Measurements from ENCODE around the gene SLC2A4RG.
"Not testable (repeated sequence)": the region's sequence is repeated elsewhere in the genome, so short reads cannot be mapped to it uniquely, and the experiment has no call there.

The SLC2A4RG gene

DNA sequence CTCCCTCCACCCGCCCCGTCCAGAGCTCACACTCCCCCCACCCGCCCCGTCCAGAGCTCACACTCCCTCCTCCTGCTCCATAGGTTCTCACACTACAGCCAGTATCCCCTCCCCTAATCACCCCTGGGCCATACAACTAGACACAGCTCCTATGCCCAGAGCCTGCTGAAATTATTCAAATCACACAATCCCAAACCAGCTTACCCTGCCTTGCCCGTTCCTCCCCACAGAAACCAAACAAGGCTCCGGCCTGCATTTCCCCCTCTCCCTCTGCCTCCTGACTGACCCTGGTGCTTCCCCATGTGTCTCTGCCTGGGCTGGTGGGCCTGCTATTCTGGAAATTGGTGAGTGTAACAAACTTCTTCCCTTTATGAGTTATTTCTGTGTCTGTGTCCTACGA lies 18.6 kb downstream of the SLC2A4RG start:
- no peak for DNase-seq

DNA sequence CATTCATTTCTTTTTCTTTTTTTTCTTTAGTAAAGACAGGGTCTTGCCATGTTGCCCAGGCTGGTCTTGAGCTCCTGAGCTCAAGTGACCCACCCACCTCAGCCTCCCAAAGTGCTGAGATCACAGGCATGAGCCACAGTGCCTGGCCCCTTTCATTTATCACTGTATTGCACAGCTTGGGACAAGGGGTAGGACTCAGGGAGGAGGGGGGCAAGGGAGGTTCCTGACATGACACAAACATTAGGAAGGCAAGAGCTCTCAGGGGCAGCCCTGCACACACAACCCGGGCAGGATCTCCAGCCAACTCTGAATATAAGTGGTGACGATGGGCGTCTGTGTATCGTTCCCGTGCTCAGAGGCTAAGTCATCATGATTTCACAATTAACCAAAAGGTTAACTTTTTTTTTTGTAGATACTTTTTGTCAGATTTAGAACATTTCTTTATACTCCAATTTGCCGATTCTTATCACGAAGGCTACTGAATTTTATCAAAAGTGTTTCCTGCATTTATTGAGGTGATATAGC lies 19.9 kb downstream of the SLC2A4RG start:
- DNase-seq = no peak

DNA sequence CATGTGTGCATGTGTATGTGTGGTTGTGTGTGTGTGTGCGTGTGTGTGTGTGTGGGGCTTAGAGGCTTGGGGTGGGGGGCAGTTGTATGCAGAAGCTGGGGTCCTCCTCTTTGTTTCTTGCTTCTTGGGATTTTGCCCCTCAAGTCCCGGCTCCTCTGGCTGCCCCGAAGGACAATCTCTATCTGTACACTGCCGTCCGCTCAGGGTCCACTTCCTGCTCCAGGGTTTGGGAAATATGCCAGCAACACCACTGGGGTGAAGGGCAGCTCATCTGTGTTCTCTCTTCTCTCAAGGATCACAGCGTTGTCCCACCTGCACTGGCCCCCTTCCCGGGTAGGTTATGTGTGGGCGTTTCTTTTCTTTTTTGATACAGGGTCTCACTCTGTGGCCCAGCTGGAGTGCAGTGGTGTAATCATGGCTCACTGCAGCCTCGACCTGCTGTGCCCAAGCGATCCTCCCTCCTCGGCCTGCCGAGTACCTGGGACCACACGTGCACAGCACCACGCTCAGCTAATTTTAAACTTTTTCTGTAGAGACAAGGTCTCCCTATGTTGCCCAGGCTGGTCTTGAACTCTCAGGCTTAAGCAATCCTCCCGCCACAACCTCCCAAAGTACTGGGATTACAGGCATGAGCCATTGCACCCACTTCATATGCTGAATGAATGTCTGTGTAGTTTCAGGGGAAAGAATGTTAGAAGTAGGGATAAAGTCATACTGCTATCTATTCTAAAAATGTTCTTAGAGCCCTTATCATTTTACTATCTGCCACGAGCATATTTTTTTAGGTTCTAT lies 25.7 kb downstream of the SLC2A4RG start:
- DNase-seq = no peak

DNA sequence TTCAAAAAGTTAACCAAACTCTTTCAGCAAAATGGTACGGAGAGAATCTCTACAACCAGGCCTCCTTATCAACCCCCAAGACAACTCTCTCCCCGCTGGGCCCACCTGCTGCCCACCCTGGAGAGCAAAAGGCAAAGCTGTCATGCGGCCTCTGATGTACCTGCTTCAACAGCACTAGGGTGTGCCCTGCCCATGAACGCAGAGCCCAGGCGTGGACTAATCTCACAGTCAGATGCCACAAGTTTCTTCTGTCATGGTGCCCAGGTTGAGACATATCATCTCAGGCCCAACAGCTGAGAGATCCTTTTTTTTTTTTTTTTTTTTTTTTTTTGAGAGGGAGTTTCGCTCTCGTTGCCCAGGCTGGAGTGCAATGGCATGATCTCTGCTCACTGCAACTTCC lies 26.3 kb downstream of the SLC2A4RG start:
- no peak for DNase-seq

DNA sequence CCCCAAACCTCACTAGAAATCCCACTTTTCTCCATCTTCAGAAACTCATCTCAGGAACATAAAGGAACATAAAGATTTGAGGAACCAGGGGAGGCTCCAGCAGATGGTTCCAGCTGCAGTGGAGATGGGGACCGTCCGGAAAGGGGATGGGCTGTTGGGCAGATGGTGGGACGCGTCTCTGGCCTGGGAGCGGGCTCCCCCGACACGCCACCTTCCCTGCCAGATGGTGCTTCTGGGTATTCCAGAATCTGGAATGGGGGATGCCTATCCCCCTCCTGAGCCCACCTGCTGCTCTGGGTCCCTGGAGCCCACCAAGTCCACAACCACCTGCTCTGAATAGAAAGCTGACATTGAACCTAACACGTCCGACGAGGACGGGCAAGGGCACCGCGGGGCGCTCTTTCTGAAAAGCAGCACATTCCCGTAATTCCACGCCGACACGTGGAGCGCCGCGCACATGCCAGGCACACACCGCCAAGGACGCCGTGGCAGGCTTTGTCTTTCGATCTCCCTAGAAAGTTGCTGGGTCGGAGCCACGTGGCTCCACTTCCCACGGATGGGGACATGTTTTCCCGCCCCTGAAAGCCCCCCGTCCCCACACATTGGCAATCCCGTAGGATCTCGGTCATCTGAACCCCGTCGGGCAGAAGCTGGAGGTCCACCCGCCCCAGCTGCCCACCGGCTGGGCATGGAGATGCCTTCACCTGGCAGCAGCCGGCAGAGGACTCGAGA lies 27.3 kb downstream of the SLC2A4RG start:
- DNase-seq = no peak

DNA sequence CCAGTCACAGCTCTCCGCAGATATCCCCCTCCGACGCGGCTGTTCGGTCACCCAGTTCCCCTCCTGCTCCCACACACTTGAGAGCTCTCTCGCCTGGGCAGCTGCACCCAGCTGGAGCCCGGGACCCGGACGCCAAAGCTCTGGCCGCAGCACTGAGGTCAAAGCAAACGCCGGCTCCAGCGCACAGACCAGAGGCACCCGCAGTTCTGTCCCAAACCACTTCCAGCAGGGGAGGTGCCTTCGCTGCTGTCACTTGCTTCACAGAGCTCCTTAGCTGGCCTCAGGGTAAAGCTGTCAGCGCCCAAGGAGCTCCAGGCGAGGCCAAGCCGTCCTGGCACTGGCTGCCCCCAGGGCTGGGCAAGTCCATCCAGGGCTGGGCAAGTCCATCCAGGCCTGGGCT lies 27.9 kb downstream of the SLC2A4RG start:
- no peak for DNase-seq

DNA sequence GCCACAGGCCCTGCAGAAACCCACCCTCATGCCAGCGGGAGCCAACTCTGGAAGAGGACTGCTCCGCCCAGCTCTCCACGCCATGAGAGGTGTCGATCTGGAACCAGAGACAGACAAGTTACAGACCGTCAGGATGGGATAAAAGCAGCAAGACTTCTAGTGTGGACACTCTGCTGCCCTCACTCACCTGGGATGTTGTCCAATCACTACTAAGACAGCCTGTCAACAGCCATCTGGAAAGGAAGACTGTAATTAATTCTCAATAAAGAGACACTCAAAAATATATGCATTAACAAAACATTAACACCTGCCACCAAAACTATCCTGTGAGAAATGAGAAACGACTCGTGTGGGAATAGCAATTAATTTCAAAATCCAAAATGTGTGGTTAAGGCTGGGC lies 28.3 kb downstream of the SLC2A4RG start:
- DNase-seq = no peak

DNA sequence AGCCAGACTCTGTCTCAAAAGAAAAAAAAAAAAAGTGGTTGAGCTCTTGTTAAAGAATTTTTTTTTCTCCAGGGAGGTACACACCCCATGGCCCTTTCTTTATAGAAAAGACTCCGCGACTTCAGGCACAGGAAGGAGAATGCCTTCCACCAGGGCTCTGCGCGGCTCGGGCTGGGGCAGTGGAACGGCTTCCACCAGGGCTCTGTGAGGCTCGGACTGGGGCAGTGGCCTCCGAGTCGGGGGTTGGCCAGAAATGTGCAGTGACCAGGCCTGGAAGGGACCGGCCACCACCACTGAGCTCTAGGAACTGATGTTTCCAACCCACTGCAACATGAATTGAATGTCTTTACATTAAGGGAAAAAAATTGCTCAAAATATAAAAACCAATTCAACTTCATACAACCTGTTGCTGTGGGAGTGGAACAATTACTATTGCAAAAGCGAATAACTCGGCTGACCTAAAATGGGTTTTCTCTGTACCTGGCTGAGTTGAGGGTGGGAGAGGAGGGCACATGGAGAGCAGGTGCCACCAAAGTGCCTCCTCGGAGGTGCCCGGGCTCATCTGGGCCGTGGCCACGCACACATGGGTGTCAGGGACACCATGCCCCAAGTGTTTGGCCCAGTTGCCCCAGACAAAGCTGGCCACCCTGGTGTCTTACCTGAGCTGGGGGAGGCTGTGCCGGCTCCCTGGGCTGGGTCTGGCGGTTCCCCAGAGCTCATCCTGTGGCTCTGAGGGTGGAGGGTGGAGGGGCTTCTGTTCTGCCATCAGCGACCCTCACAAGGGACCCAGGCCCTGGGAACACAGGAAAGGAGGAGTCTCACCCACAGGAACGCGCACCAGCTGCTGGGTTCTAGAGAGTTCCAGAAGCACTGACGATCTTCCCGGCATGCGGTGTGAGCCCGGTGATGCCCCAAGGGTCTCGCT lies 29.3 kb downstream of the SLC2A4RG start:
- DNase-seq = no peak

DNA sequence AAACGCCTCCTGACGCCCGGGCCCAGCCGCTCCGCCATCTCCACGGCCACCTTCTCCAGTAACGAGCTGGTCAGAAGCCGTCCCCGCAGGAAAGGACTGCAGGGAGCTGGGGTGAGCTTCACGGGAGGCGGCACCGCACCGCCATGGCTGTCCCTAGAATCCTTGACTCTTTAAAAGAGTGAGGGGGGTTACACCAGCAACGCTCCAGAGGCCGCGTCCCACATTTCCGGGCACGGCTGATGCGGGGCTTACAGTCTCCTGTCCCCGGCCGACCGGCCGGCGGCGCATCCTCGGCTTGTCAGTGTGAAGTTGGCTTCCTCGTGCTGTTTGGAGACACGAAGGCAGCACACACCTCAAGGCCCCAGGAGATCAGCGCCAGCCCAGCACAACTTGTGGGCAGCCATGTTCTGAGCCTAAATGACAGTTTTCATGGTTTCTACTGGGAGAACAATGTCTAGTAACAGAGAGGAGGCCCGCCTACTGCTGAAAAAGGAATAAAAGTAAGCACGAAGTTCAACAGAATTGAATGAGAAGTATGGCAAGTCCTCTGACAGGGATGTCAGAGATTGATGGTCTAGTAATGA lies 30.4 kb downstream of the SLC2A4RG start:
- DNase-seq = no peak

DNA sequence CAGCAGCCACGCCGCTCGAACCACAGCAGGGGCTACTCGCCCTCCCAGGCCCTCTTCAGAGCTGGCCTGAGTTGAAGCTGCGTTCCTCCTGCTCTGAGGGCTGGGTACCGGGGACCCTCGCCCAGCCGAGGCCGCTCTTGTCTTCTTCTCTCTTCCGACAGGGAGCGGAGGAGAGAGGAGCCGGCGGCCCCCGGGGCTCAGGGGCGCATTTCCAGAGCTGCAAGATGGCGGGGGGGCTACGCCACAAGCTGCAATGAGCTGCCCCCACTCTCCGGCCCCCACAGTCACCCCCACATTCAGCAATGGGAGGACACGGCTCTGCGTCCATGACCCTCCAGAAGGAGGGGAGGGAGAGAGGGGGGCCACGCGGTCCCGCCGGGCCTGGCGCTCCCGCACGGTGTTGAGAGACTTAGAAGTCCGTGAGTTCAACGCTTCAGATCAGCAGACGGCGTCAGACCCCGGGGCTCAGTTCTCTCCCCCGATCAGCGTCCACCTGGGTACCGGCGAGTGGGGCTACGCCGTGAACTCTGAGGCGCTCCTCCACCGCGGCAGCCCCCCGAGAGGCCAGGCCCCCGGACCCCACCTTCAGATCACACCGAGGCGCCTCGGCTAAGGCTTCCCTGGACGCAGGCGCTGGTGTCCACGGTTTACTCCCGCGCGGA lies 31.6 kb downstream of the SLC2A4RG start:
- DNase-seq = no peak

DNA sequence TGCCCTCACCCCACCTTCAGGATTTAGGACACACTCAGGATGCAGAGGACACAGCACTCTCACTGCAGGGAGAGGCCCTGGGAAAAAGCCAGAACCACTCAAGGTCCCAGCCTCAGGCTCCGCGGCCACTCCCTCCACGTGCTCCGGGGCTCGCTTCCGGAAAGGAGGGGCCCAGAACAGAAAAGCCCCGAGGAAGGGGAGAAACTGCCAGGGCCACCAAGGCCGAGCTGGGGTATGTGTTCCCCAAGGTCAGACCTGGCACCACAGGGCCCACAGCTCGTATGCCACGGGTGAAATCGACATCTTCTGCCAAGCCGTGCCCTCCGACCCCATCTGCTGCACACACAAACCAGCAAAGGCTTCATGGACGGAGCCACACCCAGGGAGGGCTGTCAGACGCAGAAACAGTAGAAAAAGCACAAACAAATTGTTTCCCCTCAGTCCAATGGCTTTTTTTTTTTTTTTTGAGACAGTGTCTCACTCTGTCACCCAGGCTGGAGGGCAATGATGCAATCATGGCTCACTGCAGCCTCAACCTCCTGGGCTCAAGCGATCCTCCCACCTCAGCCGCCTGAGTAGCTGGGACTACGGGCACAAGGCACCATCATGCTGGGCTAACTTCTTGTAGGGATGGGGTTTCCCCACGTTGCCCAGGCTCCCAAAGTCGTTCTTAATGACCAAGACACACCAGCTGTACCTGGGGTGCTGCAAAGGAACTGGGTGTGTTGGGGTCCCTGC lies 33.4 kb downstream of the SLC2A4RG start:
- no peak for DNase-seq

DNA sequence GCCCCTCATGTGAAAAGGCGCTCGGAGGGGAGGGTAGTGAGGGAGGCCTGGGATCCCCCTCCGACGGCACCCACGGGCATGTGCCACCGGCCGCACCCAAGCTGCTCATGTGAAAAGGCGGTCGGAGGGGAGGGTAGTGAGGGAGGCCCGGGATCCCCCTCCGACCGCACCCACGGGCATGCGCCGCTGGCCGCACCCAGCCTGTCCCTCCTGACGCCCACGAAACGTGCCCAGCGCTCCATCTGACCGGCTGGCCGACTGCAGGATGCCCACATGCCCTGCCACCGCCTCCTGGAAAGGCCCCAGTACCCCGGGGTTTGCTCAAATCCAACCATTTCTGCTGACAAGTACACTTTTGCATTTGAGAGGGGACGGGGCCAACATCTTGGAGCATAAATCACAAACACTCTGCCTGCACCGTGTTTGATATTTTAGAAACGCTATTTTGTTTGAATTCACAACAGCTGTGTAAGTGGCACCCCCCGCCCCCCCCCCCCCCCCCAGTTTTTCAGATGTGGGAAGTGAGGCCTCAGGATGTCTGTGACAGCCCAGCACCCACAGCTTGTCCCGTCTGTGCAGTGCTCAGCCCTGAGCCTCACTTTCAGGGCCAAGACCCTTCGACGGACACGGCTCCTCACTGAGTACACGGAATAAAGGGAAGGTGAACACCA lies 34.1 kb downstream of the SLC2A4RG start:
- no peak for DNase-seq

DNA sequence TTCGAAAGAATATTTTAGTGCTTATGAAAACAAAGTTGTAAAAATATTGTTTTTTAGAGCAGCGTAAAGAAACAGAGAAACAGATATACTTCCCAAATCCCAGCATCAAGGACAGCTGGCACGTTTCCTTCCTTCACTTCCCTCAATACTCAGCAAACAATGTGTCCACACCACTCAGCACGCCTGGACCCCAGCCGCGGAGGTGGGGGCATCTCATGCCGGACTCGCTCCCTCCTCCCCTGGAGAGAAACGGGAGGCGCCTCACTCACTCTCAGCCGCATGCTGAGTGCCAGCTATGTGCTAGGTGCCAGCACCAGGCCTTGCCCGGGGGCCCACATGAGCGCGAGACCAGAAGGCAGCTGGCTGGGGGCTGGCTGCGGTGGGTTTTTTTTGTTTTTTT lies 34.7 kb downstream of the SLC2A4RG start:
- DNase-seq = no peak

DNA sequence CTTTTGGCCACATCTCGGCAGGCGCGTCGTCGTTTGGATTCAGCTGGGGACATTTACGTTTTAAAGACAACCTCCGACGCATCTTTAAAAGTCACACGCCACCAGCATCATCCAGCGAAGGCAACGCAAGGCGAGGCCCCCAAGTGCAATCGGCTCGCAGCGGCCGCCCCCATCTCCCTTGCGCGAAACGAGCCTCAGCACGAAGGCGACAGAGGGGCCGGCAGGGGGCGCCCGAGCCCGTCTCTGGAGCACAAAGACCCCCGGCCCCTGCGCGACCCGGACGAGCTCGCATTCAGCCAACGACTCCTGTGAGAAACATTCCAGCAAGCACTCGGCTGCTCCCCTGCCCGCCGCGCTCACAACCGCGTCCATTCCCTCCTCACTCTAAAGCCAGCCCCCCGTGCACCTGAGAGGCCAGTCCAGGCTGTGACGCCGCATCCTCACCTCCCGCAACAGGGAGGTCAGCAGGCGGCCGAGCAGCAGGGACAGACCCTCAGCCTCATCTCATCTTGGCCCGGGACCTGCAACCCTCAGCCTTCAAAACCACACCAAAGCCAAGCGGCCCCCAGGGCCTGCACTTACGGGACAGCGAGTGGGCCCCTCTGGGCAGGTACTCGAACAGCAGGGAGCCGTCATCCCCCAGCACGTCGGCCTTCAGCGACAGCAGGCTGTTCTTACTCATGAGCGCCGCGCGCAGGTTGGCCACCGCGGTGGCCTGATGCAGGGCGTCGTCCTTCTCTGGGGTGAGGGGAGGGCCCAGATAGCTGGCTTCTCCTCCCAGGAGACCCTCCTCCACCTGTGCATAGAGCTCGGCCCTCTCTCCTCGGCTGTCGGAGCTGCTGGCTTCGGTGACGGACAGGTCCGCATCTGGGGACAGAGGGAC lies 35.8 kb downstream of the SLC2A4RG start:
- peak; percentile 57 for DNase-seq

DNA sequence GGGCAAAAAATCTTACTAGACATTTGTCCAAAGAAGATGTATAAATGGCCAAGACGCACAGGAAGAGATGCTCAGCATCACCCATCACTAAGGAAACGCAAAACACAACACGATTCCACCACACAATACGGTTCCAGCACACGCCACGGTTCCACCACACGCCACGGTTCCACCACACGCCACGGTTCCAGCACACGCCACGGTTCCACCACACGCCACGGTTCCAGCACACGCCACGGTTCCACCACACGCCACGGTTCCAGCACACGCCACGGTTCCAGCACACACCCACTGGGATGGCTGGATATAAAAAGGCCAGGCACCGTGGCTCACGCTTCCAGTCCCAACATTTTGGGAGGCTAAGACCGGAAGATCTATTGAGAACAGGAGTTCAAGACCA lies 37.3 kb downstream of the SLC2A4RG start:
- DNase-seq = not testable (repeated sequence)

DNA sequence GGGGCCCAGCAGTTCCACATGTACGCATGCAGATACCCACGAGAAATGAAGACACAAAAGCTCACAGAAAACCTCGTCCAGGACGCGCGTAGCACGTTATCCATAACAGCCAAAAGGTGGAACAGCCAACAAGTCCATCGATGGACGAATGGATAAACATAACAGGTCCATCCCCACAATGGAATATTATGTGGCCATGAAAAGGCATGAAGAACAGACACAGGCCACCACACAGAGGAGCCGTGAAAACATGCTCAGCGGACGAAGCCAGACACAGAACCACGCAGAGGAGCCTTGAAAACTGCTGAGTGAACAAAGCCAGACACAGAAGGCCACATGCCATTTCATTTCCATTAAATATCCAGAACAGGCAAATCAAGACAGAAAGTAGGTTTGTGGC lies 38.0 kb downstream of the SLC2A4RG start:
- no peak for DNase-seq

DNA sequence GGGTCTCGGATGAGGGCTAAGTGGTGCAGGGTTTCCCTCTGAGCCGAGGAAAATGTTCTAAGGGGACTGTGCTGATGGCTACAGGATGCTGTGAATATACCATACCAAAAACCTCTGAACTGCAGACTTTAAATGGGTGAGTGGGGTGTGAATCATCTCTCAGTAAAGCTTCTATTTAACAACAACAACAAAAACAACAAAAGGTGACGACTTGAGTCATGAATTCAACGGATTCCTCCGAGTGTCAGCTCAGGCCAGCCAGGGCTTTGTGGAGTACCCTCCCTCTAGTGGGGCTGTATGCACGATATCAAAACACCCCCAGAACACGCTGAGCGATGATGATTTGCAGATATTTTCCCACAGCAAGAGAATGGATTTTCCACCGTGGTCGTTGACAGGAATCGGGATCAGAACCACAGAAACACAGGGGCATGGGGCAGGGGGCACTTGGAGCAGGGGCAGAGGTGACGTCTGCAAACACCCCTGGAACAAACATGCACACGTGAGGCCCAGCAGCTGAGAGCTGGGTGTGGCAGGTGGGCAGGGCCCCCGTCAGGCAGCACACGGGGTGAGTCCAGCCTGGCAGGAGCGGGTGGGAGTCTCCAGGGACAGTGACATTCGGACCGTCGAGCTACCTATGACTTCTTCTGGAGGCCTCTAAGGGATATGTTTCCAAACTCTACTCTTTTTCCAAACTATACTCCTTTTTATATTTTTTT lies 38.6 kb downstream of the SLC2A4RG start:
- DNase-seq = no peak

DNA sequence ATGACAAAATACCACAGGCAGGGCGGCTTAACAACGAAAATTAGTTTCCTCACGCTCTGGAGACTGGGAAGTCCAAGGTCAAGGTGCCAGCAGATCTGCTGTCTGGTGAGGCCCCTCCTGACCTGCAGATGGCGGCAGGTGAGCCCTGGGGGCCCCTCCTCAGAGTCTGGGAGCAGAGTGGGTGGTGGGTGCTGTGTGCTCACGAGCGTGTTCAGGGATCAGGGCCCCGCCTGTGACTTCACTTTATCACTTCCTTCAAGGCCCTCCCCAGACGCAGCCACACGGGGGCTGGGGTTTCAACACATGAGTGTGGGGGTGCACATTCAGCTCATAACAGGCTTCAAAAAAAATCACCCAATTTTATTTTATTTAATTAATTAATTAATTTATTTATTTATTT lies 39.3 kb downstream of the SLC2A4RG start:
- DNase-seq = no peak

DNA sequence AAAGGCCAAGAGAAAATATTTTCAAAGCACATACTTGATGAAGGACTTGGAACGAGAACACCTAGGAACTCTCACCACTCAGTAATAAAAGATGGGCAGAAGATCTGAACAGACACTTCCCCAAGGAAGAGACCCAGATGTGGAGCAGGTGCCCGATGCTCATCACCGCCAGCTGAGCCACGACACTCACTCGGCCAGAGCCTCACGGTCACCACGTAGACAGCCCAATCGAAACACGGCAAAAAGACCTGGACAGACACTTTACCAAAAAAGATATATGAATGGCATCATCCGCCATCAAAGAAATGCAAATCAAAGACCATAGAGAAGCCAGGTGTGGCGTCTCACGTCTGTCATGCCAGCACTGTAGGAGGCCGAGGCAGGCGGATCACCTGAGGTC lies 41.6 kb downstream of the SLC2A4RG start:
- no peak for DNase-seq

Measured in stimulated activated CD4-positive, alpha-beta T cell treated with anti-CD3 and anti-CD28 coated beads, Interleukin-15, amount 100 ng/mL, for 24 hours (primary cell).